Forelimb muscle (tissue), 1 donor: ENCODE results near the gene LARGE2. TPM values are rescaled to one million over a fixed set of nuclear protein-coding genes. Genes with fewer than 3 reads are reported as not detected.

Experiments
- DNase-seq: peaks from one replicate; pipeline ENCODE4 v3.0.0-alpha.2; 2013; ENCODE audit warnings: low read depth
- polyA plus RNA-seq: library from polyadenylated mRNA; unstranded; fragments of 120-200 nt; gene quantifications from one replicate; pipeline ENCODE4 v1.2.1, GENCODE V29; 2013; ENCODE audit not compliant: insufficient read length

Gene LARGE2
- polyA plus RNA-seq, 1 donor = 0.30 TPM

DNA sequence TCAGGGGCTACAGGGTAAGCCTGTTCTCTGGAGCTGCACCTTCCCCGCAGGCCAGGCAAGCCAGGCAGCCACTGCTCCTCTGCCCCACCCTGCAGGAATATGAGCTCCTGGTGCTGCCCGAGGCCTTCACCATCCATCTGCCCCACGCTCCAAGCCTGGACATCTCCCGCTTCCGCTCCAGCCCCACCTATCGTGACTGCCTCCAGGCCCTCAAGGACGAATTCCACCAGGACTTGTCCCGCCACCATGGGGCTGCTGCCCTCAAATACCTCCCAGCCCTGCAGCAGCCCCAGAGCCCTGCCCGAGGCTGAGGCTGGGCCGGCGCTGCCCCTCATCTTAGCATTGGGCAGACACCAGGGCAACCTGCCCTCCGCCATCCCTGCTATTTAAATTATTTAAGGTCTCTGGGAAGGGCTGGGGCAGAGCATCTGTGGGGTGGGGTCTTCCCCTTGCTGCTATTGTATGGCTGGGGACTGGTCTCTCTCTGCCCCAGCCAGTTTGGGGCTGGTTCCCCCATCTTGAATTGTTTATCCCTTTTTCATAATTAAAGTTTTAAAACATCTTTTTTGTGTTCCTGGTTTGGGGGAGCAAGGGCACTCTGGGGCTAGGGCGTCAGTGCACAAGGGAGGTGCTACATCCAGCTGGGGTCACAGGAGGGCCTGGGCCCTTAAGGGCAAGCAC is 6.2 kb downstream of the LARGE2 start:
- DNase-seq = no peak

DNA sequence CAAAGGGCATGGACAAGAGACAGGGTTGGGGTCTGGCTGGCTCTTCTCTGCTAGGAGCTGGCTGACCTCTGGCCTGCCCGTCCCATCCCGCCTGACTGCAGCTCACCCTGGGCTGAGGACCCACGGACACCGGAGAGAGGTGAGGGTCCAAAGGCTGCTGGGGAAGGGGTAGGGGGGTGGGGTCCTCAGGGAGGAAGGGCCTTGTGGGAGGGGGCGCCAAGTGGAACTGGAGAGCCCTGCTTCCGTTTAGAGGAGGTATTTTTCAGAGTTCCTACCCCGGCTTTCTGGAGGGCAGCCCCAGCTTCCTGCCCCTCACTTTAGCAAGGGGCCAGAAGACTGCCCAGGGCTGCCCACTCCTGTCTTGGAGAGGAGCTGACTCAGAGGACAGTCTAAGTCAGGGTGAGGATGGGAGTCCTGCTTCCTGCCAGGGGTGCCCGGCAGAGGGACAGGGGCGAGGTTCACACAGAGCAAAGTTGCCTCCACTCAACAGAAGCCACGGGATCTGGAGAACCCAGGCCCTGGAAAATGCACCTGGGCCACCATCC is 7.1 kb downstream of the LARGE2 start:
- DNase-seq = no peak

DNA sequence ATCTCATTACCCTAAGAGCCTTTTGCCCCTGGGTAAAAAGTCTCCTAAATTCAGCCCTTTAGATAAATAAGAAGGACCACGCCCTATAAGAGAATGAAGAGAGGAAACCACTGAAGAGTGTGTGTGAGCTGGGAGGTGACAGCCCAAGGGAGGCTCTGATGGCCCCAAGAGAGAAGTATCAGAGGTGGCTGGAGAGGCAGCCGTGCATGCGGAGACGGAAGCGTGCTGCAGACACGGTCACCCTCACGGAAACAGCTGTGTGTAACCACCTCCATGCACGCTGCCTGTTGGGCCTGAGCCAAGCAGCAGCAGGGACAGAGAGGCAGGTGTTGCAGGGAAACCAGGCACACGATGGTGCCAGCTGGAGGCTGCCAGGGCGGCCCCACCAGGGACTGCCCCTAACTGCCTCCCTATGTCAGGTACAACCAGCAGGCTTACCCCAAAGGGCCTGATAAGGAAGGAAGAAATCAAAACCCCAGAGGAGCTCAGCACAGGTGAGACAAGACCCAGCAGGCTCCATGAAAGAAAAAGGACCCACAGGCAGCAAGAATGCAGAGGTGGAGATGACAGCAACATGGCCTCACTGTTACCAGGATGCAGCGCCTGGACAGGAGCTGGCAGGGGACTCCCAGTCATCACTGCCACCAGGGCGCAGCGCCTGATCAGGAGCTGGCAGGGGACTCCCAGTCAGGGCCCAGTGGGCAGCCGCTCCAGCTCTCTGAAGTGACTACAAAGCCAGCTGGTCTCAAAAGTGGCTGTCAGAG is 7.8 kb downstream of the LARGE2 start:
- no peak for DNase-seq

DNA sequence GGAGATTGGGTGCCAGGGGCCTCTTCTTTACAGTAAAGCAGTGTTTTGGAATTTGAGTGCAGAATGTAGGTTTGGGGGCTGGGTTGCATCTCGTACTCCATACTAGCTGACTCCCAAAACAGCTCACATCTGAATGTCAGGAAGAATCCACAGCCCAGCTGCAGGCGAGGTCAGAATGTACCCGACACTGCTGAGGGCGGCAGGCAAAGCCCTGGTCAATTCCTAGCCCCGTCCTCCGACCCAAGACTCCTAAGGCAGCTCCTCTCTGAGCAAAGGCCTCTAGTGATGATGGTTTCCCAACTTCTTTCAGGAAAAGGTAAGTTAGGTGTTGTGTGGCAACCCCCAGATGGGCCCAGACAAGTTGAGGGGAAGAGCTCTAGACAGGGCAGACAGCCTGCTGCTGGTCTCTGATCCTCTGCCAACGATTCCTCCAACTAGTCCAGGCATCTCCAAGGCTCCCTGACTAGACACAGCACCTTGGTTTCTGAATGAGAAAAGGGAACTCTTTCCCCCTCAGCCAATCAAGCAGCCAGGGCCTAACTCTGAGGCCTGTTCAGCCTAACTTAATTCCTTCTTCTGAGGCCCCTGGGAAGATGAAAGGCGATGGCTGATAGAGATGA is 8.6 kb downstream of the LARGE2 start:
- DNase-seq = no peak

DNA sequence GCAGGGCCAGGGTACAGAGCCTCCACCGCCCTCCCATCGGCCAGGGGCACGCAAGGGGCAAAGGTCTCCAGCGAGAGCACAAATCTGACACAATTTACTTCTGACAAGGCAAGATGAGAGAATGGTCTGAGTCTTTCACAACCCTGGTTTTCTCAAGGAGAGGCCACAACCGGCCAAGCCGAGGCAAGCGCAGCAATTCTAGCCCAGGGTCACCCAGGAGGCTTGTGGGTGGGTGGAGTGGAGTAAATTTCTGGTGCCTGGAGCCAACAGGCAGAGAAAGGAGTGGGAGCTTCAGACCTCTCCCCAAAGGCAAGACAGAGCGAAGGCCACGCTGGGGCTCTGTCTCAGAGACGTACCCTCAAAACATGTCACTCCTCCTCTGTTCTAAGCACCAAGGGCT is 9.3 kb downstream of the LARGE2 start:
- no peak for DNase-seq

DNA sequence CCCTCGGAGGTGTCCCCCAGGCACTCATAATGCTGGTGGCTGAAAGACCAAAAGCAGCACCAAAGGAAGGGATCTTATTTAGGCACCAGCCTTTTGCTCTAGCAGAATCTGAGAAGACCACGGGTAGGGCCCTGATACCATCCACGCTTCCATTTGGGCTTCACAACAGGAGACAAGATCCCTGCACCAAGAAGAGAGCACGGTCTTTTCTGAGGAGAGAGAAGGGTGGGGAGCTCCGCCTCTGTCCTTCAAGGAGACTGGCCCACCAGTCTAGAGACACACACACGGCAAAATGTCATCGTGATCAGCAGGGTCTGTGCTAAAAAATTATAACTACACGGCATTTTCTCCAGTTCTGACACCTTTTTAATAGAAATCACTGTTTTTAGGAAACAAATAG is 9.8 kb downstream of the LARGE2 start:
- no peak for DNase-seq

DNA sequence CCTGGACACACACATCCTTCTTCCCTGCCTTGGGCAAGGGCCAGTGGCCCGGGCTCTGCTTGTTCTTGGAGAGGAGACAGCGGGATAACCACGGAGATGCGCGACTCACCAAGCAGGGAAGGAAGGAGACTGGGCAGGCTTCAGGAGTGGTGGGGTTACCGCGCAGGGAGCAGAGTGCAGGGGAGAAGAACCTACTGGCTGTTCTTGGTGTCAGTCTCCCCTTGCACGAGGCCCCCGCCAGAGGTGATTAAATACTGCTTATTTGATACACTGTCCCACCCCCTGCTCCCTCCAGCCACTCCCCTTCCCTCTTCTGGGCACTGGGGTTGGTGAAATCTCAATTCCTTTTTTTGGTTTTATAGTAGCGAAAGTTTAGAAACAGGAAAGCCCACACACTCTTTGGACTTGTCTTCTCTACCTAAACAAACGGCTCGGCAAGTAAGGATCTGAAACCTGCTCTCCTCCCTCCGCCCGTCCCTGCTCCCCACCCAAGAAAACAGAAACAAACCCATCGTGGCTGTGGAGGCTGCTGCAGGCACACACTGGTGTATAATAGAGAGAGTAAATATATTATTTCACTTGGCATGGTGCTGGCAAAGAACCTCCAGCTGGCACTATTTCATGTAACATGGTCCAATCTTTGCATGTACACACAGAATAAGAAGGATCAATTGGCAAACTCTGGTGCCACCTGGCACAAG is 10.8 kb downstream of the LARGE2 start:
- no peak for DNase-seq

DNA sequence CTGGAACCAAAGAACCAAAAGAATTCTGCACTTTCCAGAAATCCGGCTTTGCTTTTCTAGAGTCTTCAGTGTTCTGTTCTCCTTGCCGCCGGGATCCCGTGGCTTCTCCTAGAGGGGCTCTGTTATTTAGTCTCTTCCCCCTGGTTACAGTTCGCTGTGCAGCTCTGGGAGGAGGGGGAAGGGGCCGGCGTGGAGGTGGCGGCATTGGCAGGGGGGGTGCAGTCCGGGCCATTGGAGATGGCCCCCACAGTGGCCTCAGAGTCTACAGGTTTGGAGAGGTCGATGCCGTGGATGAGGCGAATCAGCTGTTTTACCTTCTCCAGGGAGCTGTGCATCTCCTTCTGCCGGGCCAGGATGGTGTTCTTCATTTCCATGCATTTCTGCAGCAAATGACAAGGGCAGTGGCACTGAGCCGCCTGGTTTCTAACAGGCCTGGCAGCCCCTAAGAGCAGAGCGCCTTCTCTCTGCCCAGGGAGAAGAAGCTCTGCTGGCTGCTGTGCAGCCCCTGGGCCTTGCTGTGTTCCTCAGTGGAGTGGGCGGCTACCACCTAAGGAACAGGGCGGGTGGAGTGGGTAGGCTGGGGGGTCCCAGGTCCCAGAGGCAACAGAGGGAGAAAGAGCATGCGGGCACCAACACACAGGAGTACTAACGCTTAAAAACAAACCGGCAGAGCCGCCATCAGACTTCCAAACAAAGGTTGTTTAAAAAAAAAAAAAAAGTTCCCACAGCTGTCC is 11.6 kb downstream of the LARGE2 start:
- DNase-seq = no peak

DNA sequence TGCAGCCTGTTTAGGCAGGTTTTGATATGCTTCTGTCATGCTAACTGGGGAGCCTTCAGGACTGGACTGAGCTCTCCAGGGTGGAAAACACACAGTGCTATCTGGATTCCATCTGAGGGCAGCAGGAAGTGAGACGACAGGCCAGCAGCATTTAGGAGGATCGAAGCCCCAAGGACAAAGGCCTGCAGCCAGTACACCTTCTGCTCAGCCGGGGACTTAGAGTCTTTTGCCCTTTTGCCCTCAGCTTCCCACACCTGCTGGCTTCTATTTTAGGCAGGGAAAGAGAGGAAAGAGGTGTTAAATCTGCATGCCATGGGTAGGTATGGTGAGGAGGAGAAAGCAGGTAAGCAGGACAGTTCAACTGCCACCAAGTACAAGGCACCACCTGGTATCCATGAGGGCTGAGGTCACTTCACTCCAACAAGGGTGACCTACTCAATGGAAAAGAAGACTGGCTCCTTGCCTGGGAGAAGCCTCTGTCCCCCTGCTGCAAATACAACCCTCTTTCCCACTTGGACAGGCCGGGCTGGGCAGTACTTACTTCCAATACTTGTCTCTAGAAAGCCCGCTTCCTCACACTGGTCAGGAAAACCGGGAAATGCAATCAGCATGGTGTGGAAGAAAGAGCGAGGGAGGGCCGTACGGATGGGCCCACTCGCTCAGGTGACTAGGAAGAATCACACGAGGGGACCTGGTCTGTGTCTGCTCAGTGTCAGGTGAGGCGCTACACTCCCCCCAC is 12.3 kb downstream of the LARGE2 start:
- no peak for DNase-seq

DNA sequence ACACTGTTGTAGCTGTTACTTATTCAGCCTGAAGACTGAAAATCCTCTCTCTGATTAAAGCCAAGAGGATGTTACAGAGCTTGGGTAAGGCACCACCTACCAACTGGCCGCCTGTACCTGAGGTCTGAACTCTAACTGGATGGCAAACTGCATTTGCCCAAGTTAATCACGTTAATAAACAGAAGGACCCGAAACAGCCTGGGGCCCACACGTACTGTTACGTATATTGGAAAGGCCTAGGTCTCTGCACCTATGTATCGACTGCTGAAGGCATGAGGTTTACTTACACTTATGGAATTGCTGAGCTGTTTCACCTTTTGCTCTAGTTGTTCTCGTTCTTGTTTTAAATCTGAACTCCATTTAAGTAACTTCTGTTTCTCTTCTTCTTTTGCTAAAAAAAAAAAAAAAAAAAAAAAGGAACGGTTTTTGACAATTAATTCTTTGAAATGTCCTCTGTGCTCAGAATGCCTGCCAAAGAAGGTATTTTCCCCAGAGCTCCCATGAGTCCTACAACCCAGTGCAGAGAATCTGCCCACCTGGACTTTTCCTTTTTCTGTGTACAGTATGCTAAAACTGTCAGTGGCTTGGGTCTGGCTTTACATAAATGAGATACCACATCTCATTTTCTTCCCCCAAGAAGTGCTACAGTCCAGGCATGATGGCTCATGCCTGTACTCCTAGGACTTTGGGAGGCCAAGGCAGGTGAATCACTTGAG is 13.1 kb downstream of the LARGE2 start:
- DNase-seq = no peak

DNA sequence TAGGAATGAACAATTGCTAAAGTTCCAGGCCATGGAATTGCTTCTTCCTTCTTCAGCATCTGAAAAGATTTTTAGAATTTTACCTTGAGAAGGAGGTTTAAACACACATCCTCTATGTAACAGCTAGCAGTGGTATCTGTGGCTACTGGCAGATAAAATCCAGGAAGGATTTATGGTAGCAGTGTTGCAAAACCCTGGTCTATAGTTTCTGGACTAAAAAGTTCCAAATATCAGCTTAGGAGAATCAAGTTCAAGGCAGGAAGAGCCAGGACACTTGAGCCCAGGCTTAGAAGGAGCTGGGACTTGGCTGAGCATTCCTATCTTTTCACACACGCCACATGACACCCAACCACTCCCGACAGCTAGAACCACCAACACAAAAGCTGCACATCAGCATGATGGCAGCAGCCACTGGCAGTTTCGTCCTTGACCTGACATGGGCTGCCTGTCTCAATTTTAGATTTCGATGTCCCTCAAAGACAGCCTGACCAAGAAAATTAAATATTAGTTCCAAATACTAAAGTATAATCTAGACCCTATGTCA is 14.1 kb downstream of the LARGE2 start:
- no peak for DNase-seq

DNA sequence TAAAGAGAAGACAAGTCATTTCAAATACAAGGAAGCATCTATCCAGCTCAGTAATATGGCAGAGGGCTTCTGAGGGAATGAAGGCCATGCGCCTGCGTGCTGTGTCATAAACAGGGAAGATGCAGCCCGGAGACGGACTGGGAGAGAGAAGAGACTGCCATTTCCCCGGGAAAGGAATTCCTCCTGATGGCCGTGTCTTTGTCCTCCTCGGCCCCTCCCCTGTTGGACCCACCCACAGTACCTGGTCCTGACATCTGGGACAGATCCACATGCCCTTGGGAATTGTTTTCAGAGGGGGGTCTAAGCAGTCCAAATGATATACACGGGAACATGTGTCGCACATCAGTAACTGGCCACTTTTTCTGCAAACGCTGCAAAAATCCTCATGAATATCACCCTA is 15.5 kb downstream of the LARGE2 start:
- no peak for DNase-seq

DNA sequence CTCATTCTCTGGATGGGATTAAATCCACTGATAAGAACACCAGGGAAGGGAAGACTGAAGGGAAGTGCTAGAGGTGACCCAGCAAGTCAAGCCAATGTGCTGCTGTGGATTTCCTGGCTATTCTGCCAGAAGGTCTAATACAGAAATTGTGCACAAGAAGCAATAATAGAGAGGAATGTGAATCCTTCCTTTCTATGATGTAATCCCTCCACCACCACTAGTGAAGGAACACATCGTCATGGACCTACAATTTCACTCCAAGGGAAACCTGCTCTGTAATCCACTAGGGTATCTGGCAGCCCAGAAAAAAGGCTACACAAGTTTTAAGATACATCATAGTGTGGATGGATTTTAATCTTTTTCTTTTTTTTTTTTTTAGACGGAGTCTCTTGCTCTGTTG is 17.4 kb downstream of the LARGE2 start:
- no peak for DNase-seq

DNA sequence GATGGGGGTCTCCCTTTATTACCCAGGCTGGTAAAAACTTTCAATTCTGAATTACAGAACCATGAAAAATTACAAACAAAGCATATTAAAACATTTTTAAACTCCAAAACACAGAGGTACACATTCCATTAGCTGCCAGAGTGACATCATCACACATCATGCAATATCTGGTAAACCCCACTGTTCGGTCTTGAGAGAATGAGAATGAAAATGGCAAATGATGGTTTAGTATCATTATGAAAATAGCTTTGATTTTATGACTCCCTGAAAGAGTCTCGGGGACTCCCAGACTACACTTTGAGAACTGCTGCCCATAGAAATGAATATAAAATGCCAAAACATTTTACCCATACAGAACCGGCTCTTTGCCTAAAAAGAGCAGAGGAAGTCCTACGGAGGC is 18.8 kb downstream of the LARGE2 start:
- no peak for DNase-seq

DNA sequence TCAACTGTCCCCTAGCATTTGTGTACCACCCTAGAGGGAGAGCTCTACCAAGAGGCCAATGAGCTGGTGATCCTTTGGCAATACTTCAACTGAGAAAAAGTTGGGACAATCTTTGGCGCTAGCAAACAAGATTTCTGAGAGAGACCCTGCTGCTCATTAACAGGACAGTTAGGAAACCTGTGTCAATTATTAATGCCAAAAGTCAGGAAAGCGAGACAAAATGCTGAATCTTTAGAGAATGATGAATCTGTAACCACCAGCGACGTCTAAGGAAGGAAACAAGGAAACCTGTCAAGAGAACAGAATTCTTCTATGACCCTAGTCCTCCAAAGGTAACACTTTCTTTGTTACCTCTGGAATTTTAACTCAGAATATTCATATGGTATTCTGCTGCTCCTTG is 19.9 kb downstream of the LARGE2 start:
- DNase-seq = no peak

DNA sequence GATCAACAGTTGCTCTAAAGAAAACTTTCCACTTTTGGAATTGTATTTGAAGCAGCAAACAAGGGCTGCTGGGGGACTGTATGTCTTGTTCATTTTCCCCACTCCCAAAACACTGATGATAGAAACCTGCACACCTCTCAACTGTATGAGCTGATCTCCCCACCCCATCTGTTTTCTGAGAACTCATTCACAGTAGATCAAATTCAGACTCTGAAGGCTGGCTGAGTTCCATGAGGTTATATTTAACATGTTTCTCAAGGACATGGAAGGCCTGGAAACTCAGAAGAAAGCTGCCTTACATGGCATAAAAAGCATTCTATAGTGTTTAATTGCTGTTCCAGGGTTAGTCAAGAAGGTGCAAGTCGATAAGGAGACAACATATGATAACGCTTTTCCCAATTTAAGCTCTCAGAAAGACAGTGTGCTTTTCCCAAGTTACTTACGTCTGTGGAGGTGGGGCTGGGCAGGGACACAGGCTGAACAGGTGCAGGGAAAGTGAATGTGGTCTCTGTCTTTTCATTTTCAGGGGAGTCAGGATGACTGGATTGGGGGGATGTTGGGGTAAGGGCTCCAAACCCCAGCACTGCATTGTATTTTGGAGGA is 23.0 kb downstream of the LARGE2 start:
- no peak for DNase-seq

DNA sequence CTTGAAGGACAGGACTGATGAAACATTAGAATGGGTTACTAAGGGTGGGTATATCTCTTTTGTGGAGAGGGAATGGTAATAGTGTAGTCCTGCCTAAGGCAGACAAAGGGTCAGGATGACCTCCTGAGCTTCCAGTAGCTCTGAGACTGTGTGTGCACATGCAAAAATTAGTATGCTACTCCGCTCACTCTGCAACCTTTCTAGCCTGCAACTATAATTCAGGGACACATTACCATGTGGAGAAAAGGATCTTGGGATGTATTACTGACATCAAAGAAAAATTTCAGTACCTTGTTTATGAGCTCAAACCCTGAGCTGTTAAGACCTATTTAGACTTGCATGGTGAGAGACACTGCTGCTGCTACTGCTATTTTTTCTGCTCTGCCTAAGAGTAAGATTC is 25.4 kb downstream of the LARGE2 start:
- DNase-seq = no peak

DNA sequence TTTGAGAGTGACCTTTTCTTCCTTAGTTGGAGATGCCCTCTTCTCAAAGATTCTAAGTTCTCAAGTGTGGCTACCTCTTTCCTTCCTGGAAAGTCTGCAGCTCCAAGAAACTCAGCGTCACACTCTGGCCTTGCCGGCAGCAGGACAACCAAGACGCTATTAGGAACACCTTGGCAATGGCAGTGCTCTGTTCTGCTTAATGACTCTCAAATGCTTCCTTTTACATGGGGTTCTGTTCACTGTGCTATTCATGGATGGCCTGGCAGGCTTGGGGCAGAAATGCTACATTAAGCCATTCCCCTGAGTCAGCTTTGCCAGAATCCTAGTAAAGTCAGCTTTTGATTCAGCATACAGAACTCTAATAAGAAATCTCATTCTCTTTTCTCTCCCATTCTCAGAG is 25.9 kb downstream of the LARGE2 start:
- DNase-seq = no peak

DNA sequence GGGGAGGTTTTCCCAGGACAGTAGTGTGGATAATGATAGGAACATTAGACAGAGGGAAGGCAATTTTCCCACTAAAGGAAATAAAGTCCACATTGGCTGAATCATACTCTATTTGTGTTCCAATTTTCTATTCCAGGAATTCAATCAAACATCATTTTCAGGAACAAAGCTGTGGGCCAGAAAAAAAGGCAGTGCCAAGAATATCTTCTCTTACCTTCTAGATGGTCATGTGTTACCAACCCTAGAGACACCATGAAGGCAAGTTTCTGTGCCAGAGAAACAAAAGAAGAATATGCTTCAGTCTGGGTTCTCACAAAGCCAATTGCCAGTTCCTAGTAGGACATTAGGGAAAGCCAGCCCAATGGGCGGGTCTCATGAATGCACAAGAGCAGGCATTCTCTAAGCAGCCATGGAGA is 27.5 kb downstream of the LARGE2 start:
- DNase-seq = no peak
